Measurements from ENCODE around the gene DYRK2. TPM values are rescaled to one million over a fixed set of nuclear protein-coding genes. Genes with fewer than 3 reads are reported as not detected.

DYRK2 gene
- total RNA-seq, 1 donor from 2014 or later = 53.7 TPM

GRCh38 chr12:67705394-67706370, 57.1 kb downstream of the DYRK2 start:
- peaks cover 21% of the 10 kb centered on the region for H3K4me1 Mint-ChIP-seq
- no peaks in the 10 kb centered on the region for H3K36me3 Mint-ChIP-seq
- H3K27ac Mint-ChIP-seq = peak overlapping the region; percentile 28
- no peak overlapping the region for H3K4me3 Mint-ChIP-seq
- no peaks in the 10 kb centered on the region for H3K9me3 Mint-ChIP-seq
- no peak for DNase-seq (ENCODE audit: low spot score in 2 of 2, unreplicated experiment in 2 of 2)
- H3K27me3 Mint-ChIP-seq (ENCODE audit: low read depth) = peaks cover 10% of the 10 kb centered on the region
- TF ChIP-seq, protein P1, sequence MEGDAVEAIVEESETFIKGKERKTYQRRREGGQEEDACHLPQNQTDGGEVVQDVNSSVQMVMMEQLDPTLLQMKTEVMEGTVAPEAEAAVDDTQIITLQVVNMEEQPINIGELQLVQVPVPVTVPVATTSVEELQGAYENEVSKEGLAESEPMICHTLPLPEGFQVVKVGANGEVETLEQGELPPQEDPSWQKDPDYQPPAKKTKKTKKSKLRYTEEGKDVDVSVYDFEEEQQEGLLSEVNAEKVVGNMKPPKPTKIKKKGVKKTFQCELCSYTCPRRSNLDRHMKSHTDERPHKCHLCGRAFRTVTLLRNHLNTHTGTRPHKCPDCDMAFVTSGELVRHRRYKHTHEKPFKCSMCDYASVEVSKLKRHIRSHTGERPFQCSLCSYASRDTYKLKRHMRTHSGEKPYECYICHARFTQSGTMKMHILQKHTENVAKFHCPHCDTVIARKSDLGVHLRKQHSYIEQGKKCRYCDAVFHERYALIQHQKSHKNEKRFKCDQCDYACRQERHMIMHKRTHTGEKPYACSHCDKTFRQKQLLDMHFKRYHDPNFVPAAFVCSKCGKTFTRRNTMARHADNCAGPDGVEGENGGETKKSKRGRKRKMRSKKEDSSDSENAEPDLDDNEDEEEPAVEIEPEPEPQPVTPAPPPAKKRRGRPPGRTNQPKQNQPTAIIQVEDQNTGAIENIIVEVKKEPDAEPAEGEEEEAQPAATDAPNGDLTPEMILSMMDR (IDR thresholded peaks at IDR 0.05; ENCODE audit: unreplicated experiment) = no peak

DNA sequence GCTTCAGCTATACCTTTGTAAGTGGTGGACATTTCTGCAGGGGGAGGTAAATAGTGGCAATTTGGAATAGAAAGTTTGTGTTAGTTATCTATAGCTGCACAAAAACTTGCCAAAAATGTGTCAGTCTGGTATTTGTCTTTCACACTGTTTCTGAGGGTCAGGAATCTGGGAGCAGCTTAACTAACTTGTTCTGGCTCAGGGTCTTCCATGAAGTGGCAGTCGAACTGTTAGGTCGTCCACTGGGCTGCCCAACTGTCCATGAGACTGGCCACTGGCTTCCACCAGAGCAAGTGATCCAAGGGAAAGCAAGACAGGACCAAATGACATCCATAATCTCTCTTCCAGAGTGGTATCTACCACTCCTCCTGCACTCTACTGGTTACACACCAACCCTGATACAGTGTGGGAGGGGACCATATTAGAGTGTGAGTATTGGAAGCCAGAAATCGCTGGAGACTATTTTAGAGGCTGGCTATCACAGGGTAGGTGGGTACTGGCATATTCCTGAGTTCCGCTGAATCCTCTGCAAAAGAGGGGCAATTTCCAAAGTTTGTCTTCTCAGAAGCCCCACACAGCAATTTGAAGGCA, 60.9 kb downstream of the DYRK2 start:
- Mint-ChIP-seq H3K4me3 (no peak overlapping the region), H3K4me1 (peaks cover 20% of the 10 kb centered on the region), H3K27me3 (ENCODE audit: low read depth) (peaks cover 4% of the 10 kb centered on the region), H3K9me3 (no peaks in the 10 kb centered on the region), H3K36me3 (no peaks in the 10 kb centered on the region), H3K27ac (no peak overlapping the region)
- TF ChIP-seq, protein P1 (IDR thresholded peaks at IDR 0.05; ENCODE audit: unreplicated experiment) = no peak
- no peak for DNase-seq (ENCODE audit: low spot score in 2 of 2, unreplicated experiment in 2 of 2)

DNA sequence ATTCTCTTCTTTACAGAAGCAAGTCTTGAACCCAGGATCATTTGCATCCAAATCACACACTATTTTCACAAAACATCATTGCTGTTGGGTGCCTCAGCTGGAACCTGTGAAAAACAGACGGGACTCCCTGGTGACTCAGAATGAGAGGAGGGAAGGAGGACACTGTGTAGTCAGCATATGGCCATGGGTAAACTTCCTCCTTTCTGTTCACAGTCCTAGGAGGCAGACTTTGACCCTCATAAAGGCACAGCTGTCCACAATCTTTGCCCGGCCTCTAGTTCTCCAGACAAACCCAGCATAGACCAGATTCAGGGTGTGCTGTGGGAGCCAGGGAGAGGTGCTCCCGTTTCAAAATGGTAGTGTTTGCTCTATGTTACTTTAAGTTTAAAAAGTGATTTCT, 62.0 kb downstream of the DYRK2 start:
- TF ChIP-seq, protein P1 (IDR thresholded peaks at IDR 0.05; ENCODE audit: unreplicated experiment) = no peak
- no peak overlapping the region for H3K27ac Mint-ChIP-seq
- no peaks in the 10 kb centered on the region for H3K27me3 Mint-ChIP-seq (ENCODE audit: low read depth)
- no peak overlapping the region for H3K4me3 Mint-ChIP-seq
- H3K36me3 Mint-ChIP-seq = no peaks in the 10 kb centered on the region
- H3K4me1 Mint-ChIP-seq = peaks cover 23% of the 10 kb centered on the region
- no peaks in the 10 kb centered on the region for H3K9me3 Mint-ChIP-seq
- DNase-seq (ENCODE audit: low spot score in 2 of 2, unreplicated experiment in 2 of 2) = no peak

- no peaks in the 10 kb centered on the region for H3K9me3 Mint-ChIP-seq
- peaks cover 18% of the 10 kb centered on the region for H3K4me1 Mint-ChIP-seq
- TF ChIP-seq, protein P1 (IDR thresholded peaks at IDR 0.05; ENCODE audit: unreplicated experiment) = no peak
- H3K4me3 Mint-ChIP-seq = no peak overlapping the region
- no peaks in the 10 kb centered on the region for H3K27me3 Mint-ChIP-seq (ENCODE audit: low read depth)
- no peak overlapping the region for H3K27ac Mint-ChIP-seq
- no peaks in the 10 kb centered on the region for H3K36me3 Mint-ChIP-seq
- DNase-seq (ENCODE audit: low spot score in 2 of 2, unreplicated experiment in 2 of 2) = no peak
Measured at GRCh38 chr12:67712011-67712410, 63.5 kb downstream of the DYRK2 start.

DNA sequence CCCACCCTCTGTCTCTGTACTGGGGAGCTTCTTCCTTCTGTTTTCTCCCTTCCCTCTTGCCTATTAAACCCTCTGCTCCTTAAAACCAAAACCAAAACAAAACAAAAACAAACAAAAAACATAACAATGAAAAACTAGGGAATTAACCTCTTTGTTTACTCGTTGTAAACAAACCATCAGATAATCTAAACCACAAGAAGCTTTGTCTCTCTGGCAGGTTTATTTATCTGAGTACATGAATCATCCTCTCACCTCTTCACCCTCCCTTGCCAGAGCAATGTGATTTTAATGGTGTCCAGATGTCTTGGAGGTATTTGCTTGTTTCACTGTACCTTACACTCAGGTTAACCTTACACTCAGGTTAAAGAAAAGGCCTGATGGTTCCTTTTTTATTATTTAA, 66.1 kb downstream of the DYRK2 start:
- peaks cover 13% of the 10 kb centered on the region for H3K4me1 Mint-ChIP-seq
- no peaks in the 10 kb centered on the region for H3K9me3 Mint-ChIP-seq
- no peak overlapping the region for H3K27ac Mint-ChIP-seq
- no peak overlapping the region for H3K4me3 Mint-ChIP-seq
- TF ChIP-seq, protein P1 (IDR thresholded peaks at IDR 0.05; ENCODE audit: unreplicated experiment) = no peak
- no peaks in the 10 kb centered on the region for H3K27me3 Mint-ChIP-seq (ENCODE audit: low read depth)
- no peak for DNase-seq (ENCODE audit: low spot score in 2 of 2, unreplicated experiment in 2 of 2)
- H3K36me3 Mint-ChIP-seq = no peaks in the 10 kb centered on the region
